DMS79 (cell line): ENCODE measurements around the gene MACROH2A1.
"Not testable (repeated sequence)": the region's sequence is repeated elsewhere in the genome, so short reads cannot be mapped to it uniquely, and the experiment has no call there.

Experiments
- DNase-seq: peaks from one replicate; lab custom pipeline; 2025; lab: John Stamatoyannopoulos, UW

The MACROH2A1 gene

GRCh38 chr5:135376961-135377624 is 21.9 kb downstream of the MACROH2A1 start:
- DNase-seq = no peak

- no peak for DNase-seq
Measured at GRCh38 chr5:135375040-135375793, 23.8 kb downstream of the MACROH2A1 start.

GRCh38 chr5:135373736-135374515 is 25.1 kb downstream of the MACROH2A1 start:
- no peak for DNase-seq

GRCh38 chr5:135372654-135373381 is 26.2 kb downstream of the MACROH2A1 start:
- no peak for DNase-seq

GRCh38 chr5:135371622-135372232 is 27.3 kb downstream of the MACROH2A1 start:
- no peak for DNase-seq

GRCh38 chr5:135369952-135370351 is 29.1 kb downstream of the MACROH2A1 start:
- DNase-seq = no peak

GRCh38 chr5:135367554-135367953 is 31.5 kb downstream of the MACROH2A1 start:
- no peak for DNase-seq

GRCh38 chr5:135367076-135367475 is 32.0 kb downstream of the MACROH2A1 start:
- DNase-seq = no peak

GRCh38 chr5:135365281-135365680 is 33.8 kb downstream of the MACROH2A1 start:
- no peak for DNase-seq

- DNase-seq = peak; percentile 37
Measured at GRCh38 chr5:135364421-135365262, 34.4 kb downstream of the MACROH2A1 start.

GRCh38 chr5:135363342-135363741 is 35.7 kb downstream of the MACROH2A1 start:
- not testable (repeated sequence) for DNase-seq

- no peak for DNase-seq
Measured at GRCh38 chr5:135362102-135362501, 36.9 kb downstream of the MACROH2A1 start.

GRCh38 chr5:135360278-135361274 is 38.5 kb downstream of the MACROH2A1 start:
- DNase-seq = no peak

- no peak for DNase-seq
Measured at GRCh38 chr5:135359374-135360165, 39.5 kb downstream of the MACROH2A1 start.

- no peak for DNase-seq
Measured at GRCh38 chr5:135357685-135358084, 41.3 kb downstream of the MACROH2A1 start.

- no peak for DNase-seq
Measured at GRCh38 chr5:135356522-135357318, 42.3 kb downstream of the MACROH2A1 start.

- DNase-seq = no peak
Measured at GRCh38 chr5:135355169-135355568, 43.9 kb downstream of the MACROH2A1 start.
